Measurements from ENCODE around the gene OR2S2.
"Not testable (repeated sequence)": the region's sequence is repeated elsewhere in the genome, so short reads cannot be mapped to it uniquely, and the experiment has no call there.

OR2S2 gene

GRCh38 chr9:35933550-35934067, 24.3 kb downstream of the OR2S2 start:
- no peak for DNase-seq

GRCh38 chr9:35932735-35933134, 25.2 kb downstream of the OR2S2 start:
- DNase-seq = no peak

- no peak for DNase-seq
Measured at GRCh38 chr9:35930989-35931388, 27.0 kb downstream of the OR2S2 start.

GRCh38 chr9:35930521-35930920, 27.4 kb downstream of the OR2S2 start:
- DNase-seq = no peak

GRCh38 chr9:35929453-35929718, 28.6 kb downstream of the OR2S2 start:
- no peak for DNase-seq

GRCh38 chr9:35928591-35929452, 29.1 kb downstream of the OR2S2 start:
- peak; percentile 78 for DNase-seq

GRCh38 chr9:35923927-35924763, 33.8 kb downstream of the OR2S2 start:
- peak; percentile 97 for DNase-seq

- DNase-seq = no peak
Measured at GRCh38 chr9:35923598-35923926, 34.4 kb downstream of the OR2S2 start.

- no peak for DNase-seq
Measured at GRCh38 chr9:35920051-35920620, 37.8 kb downstream of the OR2S2 start.

GRCh38 chr9:35919212-35920008, 38.5 kb downstream of the OR2S2 start:
- no peak for DNase-seq

GRCh38 chr9:35918780-35919179, 39.2 kb downstream of the OR2S2 start:
- no peak for DNase-seq

- no peak for DNase-seq
Measured at GRCh38 chr9:35917261-35917660, 40.7 kb downstream of the OR2S2 start.

GRCh38 chr9:35915681-35916294, 42.2 kb downstream of the OR2S2 start:
- DNase-seq = no peak

- DNase-seq = peak; percentile 40
Measured at GRCh38 chr9:35914301-35914807, 43.6 kb downstream of the OR2S2 start.

GRCh38 chr9:35913429-35913828, 44.5 kb downstream of the OR2S2 start:
- not testable (repeated sequence) for DNase-seq

- DNase-seq = no peak
Measured at GRCh38 chr9:35912791-35913400, 45.1 kb downstream of the OR2S2 start.

GRCh38 chr9:35911690-35912089, 46.3 kb downstream of the OR2S2 start:
- DNase-seq = no peak

GRCh38 chr9:35910613-35911359, 47.2 kb downstream of the OR2S2 start:
- peak; percentile 69 for DNase-seq

- no peak for DNase-seq
Measured at GRCh38 chr9:35909687-35910612, 48.0 kb downstream of the OR2S2 start.

- no peak for DNase-seq
Measured at GRCh38 chr9:35909274-35909673, 48.7 kb downstream of the OR2S2 start, which contains the start of gene SPAAR. TSS of gene SPAAR (plus strand) at chr9:35909490. CDS start at chr9:35910464, 974 bp downstream.

Measured in fibroblast of skin of right biceps (primary cell).